HG03280 (cell line): ENCODE measurements around the gene WDR17.

Source experiments
- ATAC-seq: cut with Tn5 transposase; IDR thresholded peaks from one replicate; pipeline ENCODE4 v1.9.1; 2021; ENCODE audit warnings: mild to moderate bottlenecking, moderate library complexity; ENCODE audit not compliant: unreplicated experiment

Gene WDR17

DNA sequence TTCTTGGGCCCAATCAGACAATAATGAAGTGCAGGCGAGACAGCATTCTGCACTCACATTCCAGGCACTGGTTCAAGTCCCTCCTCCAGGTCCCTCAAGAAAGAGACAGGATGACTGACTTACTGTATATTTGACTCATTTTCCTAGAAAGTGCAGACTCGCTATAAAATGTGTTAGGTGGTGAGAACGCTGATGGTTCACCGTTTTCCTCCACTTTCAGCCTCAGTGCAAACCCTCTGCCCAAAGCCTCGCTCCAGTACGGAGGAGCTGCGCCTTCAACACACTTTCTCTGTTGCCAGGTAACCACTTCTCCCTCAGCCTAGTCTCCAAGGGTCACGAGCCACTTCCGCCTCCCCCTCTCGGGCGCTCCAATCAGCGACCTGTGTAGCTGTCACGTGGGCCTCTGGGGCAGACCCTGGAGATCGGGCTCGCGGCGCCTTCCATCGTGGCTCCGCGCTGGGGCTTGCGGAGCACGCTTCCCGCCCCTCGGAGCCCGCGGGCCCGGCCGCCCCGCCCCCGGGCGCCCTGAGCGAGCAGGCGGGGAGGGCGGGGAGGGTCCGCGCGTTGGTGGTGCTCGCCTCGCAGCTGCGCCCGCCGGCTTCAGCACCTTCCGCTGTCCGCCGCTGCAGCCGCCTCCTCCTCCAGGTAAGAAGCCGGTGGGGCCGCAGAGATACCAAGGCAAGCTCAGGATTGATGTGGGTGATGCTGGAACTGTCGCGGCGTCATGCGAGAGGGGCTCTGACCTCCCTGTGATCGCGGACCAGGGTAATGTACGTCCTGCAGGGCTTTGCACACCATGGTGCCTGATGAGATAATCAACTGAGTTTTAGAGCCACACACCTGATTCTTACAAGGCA lies at the start of gene WDR17:
WDR17 (plus strand) TSS at position 407 of the 857 bp plus-strand sequence. CDS start 45,740 bp downstream, outside the sequence.
- peak; percentile 99 for ATAC-seq

DNA sequence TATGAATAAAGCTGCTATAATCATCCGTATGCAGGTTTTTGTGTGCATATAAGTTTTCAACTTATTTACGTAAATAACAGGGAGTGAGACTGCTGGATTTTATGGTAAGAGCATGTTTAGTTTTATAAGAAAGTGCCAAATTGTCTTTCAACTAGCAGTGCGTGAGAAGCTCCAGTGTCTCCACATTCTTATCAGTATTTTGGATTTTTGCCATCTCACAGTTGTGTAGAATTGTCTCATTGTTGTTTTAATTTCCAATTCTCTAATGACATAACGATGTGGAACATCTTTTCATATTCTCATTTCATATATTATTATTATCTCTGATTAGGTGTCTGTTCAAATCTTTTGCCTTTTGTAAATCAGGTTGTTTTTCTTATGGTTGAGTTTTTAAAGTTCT lies 49.0 kb upstream of the WDR17 start:
- no peak for ATAC-seq

DNA sequence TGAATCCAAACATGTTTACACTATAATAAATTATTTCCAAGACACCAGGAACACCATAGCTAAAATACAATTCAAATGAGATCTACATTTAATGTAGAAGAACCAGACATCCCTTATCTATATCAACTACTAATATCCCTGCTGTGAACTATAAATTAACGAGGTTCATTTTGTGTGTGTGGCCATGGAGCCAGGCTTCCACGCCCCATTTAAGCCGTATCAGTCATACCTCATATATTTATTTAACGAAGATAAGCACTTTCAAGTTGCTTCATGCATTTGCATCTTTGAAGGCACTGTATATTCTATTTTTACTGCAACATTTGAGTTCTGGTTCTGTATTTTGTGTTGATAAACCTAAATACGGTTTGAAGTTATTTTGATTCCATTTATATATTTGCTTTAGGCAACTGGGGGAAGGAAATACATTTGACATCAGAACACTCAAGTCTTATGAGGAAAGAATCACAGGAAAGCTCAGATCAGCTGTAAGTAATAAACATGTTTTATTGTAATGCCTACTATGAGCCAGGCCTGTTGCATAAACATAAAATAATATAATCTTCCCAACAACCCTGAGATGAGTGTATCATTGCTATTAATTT lies 45.1 kb upstream of the WDR17 start:
- ATAC-seq: no peak

DNA sequence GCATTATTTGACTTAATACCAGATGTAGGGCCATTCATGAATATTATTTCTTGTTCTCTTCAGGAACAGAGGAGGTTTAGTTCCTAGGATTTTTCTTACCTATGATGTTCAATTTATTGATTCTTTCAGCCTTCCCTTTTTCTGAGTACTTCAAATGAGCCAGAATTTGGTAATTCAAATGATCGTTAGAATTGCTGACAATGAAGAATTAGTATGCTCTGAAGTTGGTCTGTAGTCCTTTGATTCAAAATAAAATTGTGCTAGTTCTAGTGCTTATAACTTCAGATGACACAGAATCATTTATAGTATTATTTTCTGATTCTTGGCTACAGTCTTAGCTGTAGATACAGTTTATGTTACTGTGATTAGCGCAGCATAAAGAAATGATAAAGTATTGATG lies 35.2 kb upstream of the WDR17 start:
- no peak for ATAC-seq

DNA sequence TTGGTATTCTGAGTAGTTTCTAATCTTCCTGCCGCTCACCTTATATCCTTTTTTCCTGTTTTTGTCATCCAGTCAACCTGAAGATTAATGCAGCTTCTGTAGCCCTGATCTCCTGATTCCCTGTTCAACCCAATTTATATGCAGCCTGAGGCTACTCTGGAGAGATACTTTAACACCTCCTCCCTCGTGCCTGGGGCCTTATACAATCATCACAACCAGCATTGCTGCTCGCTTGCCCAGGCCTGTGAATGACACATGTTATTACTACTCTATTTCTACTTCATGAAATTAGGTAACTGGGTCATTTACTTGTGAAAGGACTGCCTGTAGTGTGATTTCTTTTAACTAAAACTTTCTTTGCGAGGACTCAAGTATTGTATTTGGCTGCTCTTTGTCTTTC lies 33.7 kb upstream of the WDR17 start:
- no peak for ATAC-seq

DNA sequence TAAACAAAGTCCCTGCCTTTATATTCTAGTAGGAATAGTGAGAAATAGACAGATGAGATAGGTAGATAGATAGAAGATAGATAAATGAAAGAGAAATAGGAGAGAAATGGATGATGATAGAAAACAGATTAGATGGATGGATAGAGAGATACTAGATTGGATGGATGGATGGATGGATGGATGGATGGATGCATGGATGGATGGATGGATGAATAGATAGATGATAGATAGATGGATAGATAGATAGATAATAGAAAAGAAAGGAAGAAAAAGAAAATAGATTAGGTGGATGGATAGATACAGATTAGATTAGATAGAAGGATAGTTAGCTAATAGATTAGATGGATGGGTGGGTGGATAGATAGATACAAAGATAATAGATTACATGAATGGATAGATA lies 33.2 kb upstream of the WDR17 start:
- ATAC-seq: no peak

DNA sequence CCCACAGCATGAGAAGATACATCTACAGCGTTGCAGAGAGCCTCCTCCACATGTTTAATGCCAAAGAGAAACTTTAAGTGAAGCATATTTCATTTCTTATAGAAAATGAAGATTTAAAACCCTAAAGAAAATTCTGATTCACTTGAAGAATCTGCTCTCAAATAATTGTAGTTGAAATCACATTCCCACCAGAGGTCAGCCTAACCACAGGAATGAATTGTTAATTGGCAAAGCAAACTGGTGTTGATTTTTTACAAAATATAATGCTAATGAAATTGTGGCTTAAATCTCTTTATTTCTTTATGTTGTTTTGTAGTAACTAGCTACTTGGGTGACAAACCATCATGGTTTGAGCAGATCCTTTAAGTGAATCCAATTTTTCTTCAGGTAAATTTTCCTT lies 31.1 kb upstream of the WDR17 start:
- no peak for ATAC-seq

DNA sequence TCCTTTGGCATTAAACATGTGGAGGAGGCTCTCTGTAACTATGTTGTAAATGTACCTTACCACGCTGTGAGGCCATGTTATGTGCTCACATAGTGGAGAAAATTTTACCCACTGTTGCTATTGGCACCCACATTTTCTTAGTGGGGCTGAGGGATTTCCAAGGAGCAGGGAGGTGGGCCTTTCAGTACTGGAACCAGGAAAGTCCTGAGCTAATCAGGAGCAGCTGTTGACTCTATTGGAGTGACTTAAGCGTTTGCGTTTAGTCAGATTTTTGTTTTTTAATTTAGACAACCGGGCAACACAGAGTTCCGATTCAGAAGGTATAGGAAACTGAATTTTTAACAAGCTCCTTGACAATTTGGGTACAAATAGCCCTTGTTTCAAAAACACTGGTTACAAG lies 30.7 kb upstream of the WDR17 start:
- no peak for ATAC-seq

DNA sequence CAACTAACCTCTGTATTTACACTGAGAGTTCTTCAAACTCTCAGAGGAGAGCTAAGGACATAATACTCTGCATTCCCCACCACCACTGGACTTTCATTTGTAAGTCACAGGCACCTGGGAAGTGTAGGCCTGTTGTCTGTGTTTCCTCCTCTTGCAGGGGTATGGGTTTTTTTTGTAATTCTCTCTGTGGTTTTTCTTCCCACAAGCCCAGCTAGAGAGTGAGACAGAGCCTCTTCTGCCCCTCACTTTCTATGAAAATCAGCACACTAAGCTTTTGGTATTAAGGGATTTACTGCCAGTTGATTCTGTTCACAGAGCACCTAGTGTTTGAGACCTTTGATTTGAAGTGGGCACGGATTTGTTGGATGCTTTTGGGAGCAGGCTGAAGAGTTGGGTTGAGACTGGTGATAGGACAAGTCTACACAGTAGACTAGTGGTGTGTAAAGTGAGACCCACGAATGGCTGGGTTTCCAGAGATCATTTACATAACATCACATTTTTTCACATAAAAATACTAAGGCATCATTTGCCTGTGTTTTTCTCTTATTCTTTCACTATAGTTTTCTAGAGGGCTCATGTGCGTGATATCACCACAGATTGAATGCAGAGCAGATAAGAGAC lies 28.9 kb upstream of the WDR17 start:
- no peak for ATAC-seq

DNA sequence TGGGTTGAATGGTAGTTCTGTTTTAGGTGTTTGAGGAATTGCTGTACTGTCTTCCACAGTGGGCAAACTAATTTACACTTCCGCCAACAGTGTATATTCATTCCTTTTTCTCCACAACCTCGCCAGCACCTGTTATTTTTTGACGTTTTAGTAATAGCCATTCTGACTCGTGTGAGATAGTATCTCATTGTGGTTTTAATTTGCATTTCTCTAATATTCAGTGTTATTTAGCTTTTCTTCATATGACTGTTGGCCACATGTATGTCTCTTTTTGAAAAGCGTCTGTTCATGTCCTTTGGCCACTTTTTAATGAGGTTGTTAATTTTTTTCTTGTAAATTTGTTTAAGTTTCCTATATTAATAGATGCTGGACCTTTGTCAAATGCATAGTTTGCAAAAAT lies 26.9 kb upstream of the WDR17 start:
- no peak for ATAC-seq

DNA sequence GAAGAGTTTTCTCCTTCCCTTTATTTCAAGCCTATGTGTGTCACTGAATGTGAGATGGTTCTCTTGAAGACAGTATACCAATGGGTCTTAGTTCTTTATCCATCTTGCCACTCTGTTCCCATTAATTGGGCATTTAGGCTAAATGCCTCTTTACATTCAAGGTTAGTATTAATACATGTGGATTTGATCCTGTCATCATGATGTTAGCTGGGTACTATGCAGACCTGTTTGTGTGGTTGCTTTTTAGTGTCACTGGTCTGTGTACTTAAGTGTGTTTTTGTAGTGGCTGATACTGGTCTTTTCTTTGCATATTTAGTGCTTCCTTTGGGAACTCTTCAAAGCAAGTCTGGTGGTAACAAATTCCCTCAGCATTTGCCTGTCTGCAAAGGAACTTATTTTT lies 23.4 kb upstream of the WDR17 start:
- ATAC-seq: no peak

DNA sequence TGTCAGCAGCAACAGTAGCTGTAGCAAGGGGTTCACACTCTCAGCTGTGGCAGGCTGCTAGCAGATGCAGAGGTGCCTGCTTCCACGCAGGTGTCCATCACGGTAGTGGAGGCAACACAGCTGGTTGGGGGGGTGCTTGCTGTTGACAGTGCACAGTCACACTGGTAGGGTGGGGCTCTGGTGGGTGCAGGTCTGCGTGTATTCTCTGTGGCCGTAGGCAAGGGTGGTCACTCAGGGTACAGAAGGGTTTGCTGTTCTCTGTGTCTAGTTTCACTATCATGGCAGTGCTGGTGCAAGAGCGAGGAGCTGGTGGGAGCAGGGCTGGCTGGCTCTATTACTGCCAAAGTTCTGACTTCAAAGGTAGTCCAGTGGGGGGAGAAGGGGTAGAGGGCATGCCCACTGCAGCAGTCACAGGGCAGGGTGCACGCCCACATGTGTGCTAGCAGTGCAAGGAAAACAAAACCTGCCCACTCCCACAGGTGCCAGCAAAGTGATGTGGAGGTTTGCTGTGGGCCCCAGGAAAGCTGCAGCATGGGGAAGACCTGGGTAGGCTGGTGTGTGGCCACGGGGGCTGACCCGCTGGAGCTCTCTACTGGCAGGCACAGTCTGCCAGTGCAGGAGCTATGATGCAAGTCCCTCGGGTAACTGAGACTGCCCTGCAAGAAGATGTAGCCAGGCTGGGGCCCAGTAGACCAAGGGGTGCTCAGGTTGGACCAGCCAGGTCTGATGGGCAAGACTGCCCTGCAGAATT lies 21.6 kb upstream of the WDR17 start:
- ATAC-seq: no peak

DNA sequence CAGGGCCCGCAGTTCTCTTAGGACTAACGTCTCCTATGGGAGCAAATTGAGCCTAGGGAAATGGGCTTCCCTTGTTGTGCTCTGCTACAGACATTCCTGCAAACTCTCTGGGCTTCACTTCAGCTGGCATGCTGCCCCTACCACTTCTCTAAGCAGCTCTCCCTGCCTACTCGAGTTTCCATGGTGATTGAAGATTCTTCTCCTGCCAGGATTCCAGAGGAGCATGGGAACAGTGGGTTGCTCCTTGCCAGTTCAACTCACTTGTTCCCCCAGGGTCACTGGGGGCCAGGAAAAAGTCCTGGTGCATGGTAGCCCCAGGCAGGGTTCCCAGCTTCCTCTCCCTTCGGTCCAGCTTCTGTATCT lies 21.1 kb upstream of the WDR17 start:
- ATAC-seq: no peak

DNA sequence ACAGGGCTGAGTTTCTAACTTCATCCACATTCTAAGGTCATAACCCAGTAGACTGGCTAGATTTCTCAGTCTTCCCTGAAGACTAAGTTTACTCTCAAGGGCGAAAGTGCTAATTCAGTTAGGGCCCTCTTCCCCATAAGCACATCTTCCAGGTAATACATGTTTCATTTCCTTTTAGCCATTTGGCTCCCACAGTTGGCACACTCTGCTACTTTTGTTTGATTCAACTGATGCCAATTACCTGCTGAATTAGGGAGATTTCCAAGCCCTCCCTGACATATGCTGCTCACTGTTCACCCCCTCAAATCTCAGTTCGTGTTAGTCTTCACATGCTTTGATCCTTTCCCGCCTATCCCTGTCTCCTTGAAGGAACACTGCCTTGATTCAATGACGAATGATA lies 17.0 kb upstream of the WDR17 start:
- ATAC-seq: no peak

DNA sequence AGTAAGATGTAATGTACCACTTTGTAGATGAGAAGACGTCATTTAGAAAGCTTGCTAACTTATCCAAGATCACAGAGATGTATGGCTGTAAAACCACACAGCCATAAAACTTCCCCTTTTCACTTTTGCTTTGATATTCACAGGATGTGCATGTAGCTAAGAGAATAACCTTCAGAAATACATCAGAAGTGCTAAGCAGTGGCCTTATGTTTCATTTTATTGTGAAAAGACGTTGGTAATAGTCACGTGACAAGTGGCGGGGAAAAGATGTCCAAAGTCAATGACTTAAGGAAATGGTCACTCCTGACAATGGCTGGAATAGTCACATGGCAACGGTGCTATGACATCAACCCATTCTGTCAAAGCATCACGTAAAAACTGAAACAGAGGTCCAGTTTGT lies 12.9 kb upstream of the WDR17 start:
- peak; percentile 82 for ATAC-seq

DNA sequence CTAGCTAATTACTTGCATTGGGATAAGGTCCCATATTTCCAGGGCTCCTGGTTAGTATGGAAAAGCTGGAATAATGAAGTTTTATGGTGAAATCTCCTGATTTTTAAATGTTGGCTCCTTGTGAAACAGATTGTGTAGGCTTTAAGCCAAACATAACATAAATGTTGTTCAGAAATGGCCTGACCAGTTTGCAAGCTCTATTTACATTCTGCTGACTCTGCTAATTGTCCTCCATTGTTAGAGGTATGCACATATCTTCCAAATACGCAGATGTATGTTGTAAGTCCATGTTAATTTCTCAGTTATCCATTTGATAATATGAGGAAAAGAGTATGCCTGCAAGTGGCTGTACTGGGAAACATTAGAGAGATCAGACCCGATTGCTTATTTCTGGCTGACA lies 11.9 kb upstream of the WDR17 start:
- no peak for ATAC-seq

DNA sequence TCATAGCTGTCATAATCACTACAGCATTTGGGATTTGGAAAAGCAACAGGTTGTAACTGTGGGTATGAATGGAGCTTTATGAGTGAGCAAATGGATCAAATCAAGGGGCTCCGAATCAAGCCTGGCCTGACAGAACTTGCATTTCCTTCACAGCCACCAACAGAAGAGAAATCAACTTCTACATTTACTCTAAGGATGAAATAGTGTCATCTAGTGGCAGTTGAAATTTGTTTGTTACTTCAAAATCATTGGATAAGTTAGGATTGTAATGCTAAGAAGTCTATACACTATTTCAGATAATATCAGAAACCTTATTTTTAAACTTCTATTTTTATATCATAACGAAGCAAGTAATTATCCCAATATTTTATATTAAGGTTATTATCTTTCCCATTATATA lies 10.7 kb upstream of the WDR17 start:
- no peak for ATAC-seq

DNA sequence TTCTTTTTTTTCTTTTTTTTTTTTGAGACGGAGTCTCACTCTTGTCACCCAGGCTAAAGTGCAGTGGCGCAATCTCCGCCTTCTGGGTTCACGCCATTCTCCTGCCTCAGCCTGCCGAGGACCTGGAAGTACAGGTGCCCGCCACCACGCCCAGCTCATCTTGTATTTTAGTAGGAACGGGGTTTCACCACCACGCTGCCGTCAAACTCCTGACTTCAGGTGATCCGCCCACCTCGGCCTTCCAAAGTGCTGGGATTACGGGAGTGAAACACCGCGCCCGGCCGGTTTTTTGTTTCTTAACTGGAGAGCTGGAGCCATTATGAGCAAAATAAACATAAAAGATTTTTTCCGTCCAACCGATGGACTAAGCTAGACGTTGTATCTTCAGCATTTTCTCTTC lies 1.9 kb upstream of the WDR17 start:
- no peak for ATAC-seq

DNA sequence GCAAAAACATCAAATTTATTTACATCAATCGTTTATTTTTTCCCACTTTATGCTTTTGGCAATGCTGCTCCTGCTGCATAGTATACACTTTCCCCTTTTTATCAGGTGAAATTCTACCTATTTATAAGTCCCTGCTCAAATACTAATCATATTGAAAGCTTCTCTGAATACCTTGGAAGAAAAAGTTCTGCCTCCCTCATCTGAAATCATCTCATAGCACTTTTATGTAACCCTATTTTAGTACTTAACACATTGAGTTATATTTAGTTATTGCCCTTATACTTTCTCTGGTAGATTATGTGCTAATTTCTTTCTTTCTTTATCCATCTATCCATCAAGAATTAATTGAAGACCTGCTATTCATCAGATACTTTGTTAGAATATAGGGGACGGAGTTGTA lies 1.1 kb upstream of the WDR17 start:
- ATAC-seq: no peak

DNA sequence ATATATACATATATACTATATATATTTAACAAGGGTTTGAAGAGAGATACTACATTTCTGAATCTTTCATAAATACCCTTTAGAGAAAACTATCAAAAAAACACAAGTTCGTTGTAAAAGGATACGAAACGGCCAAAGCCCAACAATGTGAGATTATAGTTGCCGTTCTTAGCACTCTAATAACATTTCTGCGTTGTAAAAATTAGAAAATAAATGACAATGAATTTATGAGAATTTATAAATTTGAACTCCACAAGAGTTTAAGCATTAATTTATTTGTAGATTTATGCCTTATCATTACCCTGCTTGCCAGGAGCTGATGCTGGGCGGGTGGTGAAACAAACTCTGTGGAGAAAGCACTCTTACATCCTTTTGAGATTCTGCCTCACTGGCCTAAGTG lies 1.1 kb downstream of the WDR17 start:
- ATAC-seq: no peak

DNA sequence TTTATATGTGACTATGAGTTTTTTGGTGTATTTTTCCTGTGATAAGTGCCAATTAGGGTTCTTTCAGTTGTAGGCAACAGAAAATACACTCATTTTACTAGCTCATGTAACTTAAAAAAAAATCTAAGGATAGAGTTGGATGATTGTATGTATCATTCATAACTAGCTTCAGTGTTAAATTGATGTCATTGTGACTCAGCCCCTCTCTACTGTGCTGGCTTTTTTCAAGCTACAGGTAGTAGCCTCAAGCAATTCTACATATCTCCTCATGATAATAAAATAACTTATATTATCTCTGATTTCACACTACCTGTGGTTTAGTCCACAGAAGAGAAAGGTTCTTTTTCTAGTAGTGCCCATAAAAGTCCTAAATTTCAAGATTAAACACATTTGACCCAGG lies 11.9 kb downstream of the WDR17 start:
- ATAC-seq: no peak

DNA sequence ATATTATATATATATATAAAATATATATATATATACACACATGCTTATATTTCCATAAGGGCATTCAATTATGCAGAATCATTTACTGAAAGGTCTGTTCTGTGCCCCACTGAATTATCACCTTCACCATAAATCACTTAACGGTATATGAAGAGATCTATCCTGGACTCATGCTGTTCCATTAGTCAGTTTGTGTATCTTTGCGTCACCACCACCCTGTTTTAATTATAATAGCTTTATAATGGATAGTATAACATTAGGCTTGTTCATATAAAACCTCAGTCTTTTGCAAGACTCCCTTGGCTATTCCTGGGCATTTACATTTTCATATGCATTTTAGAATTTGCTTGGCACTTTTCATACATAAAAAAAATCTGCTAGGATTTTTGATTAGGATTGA lies 19.1 kb downstream of the WDR17 start:
- no peak for ATAC-seq
